ENCODE results near the gene BLOC1S3.

Gene BLOC1S3

GRCh38 chr19:45150751-45151281 is 27.8 kb upstream of the BLOC1S3 start:
- in situ Hi-C loops (cut with HindIII; ENCODE audit: low pct_unique_long_range_greater_than_20kb, low sequenced_read_pairs): no loop called here
- DNase-seq (ENCODE audit: low read depth in 1 of 2, low spot score in 1 of 2): no peak

GRCh38 chr19:45151320-45151719 is 27.3 kb upstream of the BLOC1S3 start:
- in situ Hi-C loops (cut with HindIII; ENCODE audit: low pct_unique_long_range_greater_than_20kb, low sequenced_read_pairs): no loop called here
- DNase-seq (ENCODE audit: low read depth in 1 of 2, low spot score in 1 of 2): no peak
- TF ChIP-seq JUND (IDR thresholded peaks at IDR 0.05; ENCODE audit: low read depth): no peak

More at GRCh38 chr19:45150751-45151281, 27.8 kb upstream of the BLOC1S3 start:
- no peak for TF ChIP-seq JUND (IDR thresholded peaks at IDR 0.05; ENCODE audit: low read depth)

DNA sequence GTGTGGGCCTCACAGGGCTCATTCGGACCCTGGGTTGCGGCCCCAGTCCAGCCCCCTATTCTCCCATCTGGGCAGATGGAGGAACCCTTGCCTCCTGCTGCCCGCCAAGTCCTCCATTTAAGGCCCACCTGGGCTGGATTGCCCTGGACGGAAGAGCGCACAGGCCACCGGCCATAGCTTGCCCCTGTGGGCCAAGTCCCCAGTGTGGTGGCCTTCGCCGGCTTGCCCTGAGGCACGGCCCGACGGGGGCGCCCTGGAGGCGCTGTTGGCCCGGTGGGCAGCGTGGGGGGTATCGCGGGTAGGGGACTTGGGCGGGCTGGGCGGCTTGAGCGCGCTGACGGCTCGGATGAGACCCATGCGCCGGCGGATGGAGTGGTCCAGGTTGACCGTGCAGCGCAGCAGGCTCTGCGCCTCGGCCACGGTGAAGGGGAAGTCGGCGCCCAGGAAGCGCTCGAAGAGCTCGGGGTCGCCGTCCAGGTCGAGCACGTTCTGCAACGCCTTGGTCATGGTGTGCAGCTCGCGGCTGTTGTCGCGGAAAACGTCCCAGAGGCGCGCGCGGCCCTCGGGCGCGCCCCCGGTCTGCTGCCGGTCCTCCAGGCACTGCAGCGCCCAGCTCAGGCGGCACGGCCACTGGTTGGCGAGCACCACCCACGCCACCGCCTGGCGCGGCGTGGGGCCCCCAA is 26.6 kb upstream of the BLOC1S3 start:
- TF ChIP-seq JUND (IDR thresholded peaks at IDR 0.05; ENCODE audit: low read depth): no peak
- in situ Hi-C loops (cut with HindIII; ENCODE audit: low pct_unique_long_range_greater_than_20kb, low sequenced_read_pairs): no loop called here
- no peak for DNase-seq (ENCODE audit: low read depth in 1 of 2, low spot score in 1 of 2)

DNA sequence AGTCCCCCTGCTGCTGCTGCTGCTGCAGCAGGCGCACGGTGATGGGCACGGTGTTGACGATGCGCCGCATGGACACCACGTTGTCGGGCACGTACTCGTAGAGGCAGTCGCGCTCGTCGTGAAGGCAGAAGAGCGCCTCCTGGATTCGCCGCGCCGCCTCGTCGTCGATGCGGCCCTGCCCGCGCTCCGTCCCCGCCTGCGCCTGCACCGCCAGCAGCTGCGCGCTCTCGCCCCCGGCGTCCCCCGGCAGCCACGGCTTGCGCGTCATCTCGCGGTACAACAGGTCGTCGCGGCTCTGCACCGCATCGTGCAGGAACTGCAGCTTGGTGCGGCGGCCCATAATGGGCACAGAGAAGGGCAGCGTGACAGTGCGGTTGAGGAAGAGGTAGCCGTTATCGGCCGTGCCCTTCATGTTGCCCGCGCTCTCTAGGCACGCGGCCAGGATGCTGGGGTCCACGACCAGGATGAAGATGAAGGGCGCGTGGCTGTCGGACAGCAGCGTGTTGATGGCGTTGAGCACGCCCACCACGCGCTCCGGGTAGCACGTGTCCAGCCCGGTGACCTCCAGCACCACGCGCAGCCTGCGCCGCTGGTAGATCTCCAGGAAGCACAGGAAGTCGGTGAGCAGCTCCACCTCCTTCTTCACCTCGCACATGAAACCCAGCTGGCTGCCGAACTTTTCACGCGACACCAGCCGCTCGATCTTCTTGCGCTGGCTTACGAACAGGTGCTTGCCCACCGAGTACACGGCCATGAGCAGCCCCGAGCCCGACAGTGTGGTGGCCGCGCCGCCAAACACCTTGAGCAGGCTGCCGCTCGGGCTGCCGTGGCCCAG is 25.9 kb upstream of the BLOC1S3 start:
- TF ChIP-seq JUND (IDR thresholded peaks at IDR 0.05; ENCODE audit: low read depth): no peak
- in situ Hi-C loops (cut with HindIII; ENCODE audit: low pct_unique_long_range_greater_than_20kb, low sequenced_read_pairs): no loop called here
- no peak for DNase-seq (ENCODE audit: low read depth in 1 of 2, low spot score in 1 of 2)

DNA sequence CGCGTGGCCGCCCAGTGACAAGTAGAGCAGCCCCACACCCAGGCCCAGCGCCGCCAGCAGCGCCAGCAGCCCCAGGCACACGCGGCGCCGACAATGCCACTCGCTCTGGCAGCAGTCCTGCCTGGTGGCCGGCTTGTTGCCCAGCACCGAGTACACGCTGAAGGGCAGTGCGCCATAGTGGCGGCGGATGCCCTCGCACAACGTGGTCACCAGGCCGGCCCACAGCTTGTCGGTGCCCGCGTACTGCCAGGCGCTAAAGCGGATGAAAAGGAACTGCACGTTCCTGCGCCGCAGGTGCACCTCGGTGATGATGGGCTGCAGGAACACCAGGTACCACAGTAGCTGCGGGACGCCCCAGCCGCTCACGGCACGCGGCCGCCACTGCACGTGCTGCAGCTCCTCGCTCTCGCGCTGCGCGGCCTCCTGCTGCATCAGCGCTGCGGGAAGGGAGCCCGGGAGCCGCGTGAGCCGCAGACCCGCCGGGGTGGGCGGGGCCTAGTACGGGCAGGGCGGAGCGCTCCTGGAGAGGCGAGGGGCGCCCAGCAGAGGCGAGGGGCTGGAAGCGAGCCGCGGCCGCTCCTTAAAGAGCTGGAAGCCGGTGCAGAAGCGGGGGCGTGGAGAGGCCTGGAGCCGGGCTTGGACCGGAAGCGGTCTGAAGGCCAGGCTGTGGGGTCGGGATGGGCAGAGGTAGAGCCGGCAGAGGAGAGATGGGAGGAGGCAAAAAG is 25.1 kb upstream of the BLOC1S3 start:
- in situ Hi-C loops (cut with HindIII; ENCODE audit: low pct_unique_long_range_greater_than_20kb, low sequenced_read_pairs): no loop called here
- TF ChIP-seq JUND (IDR thresholded peaks at IDR 0.05; ENCODE audit: low read depth): no peak
- DNase-seq (ENCODE audit: low read depth in 1 of 2, low spot score in 1 of 2): no peak

- no peak for DNase-seq (ENCODE audit: low read depth in 1 of 2, low spot score in 1 of 2)
- no peak for TF ChIP-seq JUND (IDR thresholded peaks at IDR 0.05; ENCODE audit: low read depth)
- in situ Hi-C loops (cut with HindIII; ENCODE audit: low pct_unique_long_range_greater_than_20kb, low sequenced_read_pairs): no loop called here
These were observed 24.3 kb upstream of the BLOC1S3 start for GRCh38 chr19:45154064-45154827.

DNA sequence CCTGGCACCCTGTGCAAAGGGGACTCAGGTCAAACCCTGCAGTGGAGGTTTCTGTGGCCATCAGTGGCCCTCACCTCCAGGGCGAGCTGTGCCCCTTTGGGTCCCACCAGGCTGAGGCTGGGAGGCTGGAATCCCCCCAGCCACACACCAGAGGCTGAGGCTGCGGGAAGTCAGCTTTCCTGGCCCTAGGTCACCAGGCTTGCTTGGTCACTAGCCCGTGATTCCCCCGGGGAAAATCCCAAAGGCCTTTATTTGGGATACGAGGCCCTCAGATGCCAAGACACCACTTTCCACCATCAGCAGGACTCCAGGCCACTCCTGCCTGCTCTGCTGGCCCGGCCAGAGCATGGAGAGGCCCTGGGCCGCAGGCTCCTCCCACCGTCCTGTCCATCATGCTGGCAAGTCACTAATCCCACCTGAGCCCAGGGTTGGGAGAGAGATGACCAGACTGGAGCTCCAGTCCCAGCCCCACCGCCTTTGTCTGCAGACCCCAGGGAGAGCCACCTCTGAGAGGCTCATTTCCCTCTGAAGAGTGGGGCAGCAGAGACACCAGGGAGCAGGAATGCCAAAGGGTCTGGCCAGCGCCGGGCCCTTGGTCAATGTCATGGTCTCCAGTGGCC is 22.5 kb upstream of the BLOC1S3 start:
- in situ Hi-C loops (cut with HindIII; ENCODE audit: low pct_unique_long_range_greater_than_20kb, low sequenced_read_pairs): no loop called here
- no peak for TF ChIP-seq JUND (IDR thresholded peaks at IDR 0.05; ENCODE audit: low read depth)
- no peak for DNase-seq (ENCODE audit: low read depth in 1 of 2, low spot score in 1 of 2)

- in situ Hi-C loops (cut with HindIII; ENCODE audit: low pct_unique_long_range_greater_than_20kb, low sequenced_read_pairs): no loop called here
- DNase-seq (ENCODE audit: low read depth in 1 of 2, low spot score in 1 of 2): no peak
- no peak for TF ChIP-seq JUND (IDR thresholded peaks at IDR 0.05; ENCODE audit: low read depth)
These were observed 21.8 kb upstream of the BLOC1S3 start for GRCh38 chr19:45156751-45157150.

GRCh38 chr19:45158503-45159209 is 19.9 kb upstream of the BLOC1S3 start:
- TF ChIP-seq JUND (IDR thresholded peaks at IDR 0.05; ENCODE audit: low read depth): no peak
- in situ Hi-C loops (cut with HindIII; ENCODE audit: low pct_unique_long_range_greater_than_20kb, low sequenced_read_pairs): no loop called here
- DNase-seq (ENCODE audit: low read depth in 1 of 2, low spot score in 1 of 2): no peak

DNA sequence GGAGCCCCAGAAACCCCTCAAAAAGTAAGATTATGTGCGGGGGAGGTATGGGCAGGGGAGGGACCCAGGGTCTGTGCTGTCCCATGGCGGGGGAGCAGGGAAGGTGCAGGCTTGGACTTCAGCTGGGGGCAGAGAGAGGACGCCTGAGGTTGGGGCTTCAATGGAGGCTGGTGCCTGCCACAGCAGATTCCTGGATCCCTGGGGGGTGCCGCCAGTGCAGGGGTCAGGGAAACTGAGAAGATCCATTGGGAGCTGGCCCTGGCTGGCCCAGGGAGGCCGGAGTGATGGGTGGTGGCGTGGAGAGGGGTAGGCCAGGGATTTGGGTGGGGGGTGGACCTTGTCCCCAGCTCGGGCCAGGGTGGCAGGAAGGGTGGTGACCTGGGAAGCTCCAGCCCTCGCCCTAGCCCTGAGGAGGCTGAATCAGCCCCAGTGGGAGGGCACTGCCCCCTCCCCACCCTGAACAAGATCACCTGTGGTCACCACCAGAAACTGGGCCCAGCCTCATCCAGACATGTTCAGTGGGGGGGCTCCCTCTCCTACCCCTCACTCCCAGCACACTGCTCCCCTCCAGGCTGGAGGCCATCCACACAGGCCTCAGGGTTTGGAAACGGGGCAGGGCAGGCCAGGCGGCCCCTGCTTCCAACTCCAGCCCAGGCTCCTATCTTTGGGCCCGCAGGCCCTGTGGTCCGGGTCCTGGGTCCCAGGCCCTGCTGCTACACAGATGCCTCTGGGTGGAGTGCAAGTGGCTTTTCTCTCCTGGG is 19.2 kb upstream of the BLOC1S3 start:
- in situ Hi-C loops (cut with HindIII; ENCODE audit: low pct_unique_long_range_greater_than_20kb, low sequenced_read_pairs): no loop called here
- no peak for DNase-seq (ENCODE audit: low read depth in 1 of 2, low spot score in 1 of 2)
- TF ChIP-seq JUND (IDR thresholded peaks at IDR 0.05; ENCODE audit: low read depth): no peak

DNA sequence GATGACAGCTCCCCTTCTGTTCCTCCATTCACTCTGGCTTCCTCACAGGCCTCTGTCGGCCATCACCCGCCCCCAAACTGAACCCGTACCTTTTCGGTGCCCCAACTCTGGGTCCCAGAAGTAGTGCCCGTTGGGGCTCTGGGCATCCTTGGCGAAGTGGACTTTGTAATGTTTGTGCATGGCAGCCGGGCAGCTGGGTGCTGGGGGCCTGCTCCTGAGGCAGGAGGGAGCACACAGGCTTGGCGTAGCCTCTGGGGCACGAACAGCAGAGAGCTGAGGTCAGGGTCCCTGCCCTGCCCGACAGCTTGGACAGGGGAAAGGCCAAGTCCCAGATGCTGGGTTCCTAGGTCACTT is 18.6 kb upstream of the BLOC1S3 start:
- in situ Hi-C loops (cut with HindIII; ENCODE audit: low pct_unique_long_range_greater_than_20kb, low sequenced_read_pairs): no loop called here
- DNase-seq (ENCODE audit: low read depth in 1 of 2, low spot score in 1 of 2): no peak
- no peak for TF ChIP-seq JUND (IDR thresholded peaks at IDR 0.05; ENCODE audit: low read depth)
